ENCODE data around the gene SPINK4. TPM values are rescaled to one million over a fixed set of nuclear protein-coding genes. Genes with fewer than 3 reads are reported as not detected.
A peak's percentile ranks its signal among the peaks of the same experiment; 100 is the strongest.

SPINK4 gene
- total RNA-seq, 1 experiment from 2014 or later = not detected

GRCh38 chr9:33263131-33264002 is 23.4 kb downstream of the SPINK4 start:
- H3K36me3 Mint-ChIP-seq = peaks cover 50% of the 10 kb centered on the region
- peak overlapping the region; percentile 95 for H3K27ac Mint-ChIP-seq
- H3K9me3 Mint-ChIP-seq = no peaks in the 10 kb centered on the region
- ChIA-PET CTCF (interaction anchor here (1.1 kb wide), 1 partner anchor 23 kb away, joined by 4 read pairs; no protein-coding TSS in a partner anchor), POLR2A (interaction anchor here (0.5 to 2.2 kb wide), 3 partner anchors 27 to 239 kb away, joined by 3 to 13 read pairs (median 4); partner anchors contain the start of genes DNAJA1 and NFX1)
- peaks cover 13% of the 10 kb centered on the region for H3K4me1 Mint-ChIP-seq
- DNase-seq (ENCODE audit: low spot score) (no peak), ATAC-seq (no peak)
- TF ChIP-seq ZNF416 (CRISPR knock-in tag; IDR thresholded peaks at IDR 0.05) (no peak), NFATC4 (CRISPR knock-in tag; IDR thresholded peaks at IDR 0.05) (no peak), FOXP4 (CRISPR knock-in tag; IDR thresholded peaks at IDR 0.05) (no peak), ZBTB21 (CRISPR knock-in tag; IDR thresholded peaks at IDR 0.05; ENCODE audit: borderline replicate concordance) (no peak), AFF4 (CRISPR knock-in tag; IDR thresholded peaks at IDR 0.05; ENCODE audit: borderline replicate concordance) (no peak), CREB1 (CRISPR knock-in tag; IDR thresholded peaks at IDR 0.05) (no peak), ATF6 (CRISPR knock-in tag; IDR thresholded peaks at IDR 0.05) (no peak), ZNF532 (CRISPR knock-in tag; IDR thresholded peaks at IDR 0.05; ENCODE audit: borderline replicate concordance) (no peak), ZNF219 (CRISPR knock-in tag; IDR thresholded peaks at IDR 0.05; ENCODE audit: borderline replicate concordance) (no peak), TEAD4 (CRISPR knock-in tag; IDR thresholded peaks at IDR 0.05) (no peak), PREB (CRISPR knock-in tag; IDR thresholded peaks at IDR 0.05; ENCODE audit: borderline replicate concordance) (no peak), MLX (CRISPR knock-in tag; IDR thresholded peaks at IDR 0.05) (no peak), ZMAT4 (CRISPR knock-in tag; IDR thresholded peaks at IDR 0.05) (no peak), CBFB (CRISPR knock-in tag; IDR thresholded peaks at IDR 0.05; ENCODE audit: low read depth) (no peak)
- no peaks in the 10 kb centered on the region for H3K27me3 Mint-ChIP-seq (ENCODE audit: low read depth)
- peak overlapping the region; percentile 98 for H3K4me3 Mint-ChIP-seq
